GM13977 (cell line): Measurements from ENCODE around the gene OSBPL8.

Source experiments
- DNase-seq: peaks from one replicate; pipeline ENCODE4 v3.0.0; 2012; ENCODE audit warnings: low spot score
- in situ Hi-C: fragments of 300-500 bp; cut with MboI; formaldehyde crosslinking; loops from one replicate; pipeline ENCODE4 v1.12.0; 2022; ENCODE audit warnings: low sequenced_read_pairs, low pct_unique_long_range_greater_than_20kb, mixed read lengths, inconsistent platforms; ENCODE audit not compliant: unreplicated experiment
- TF ChIP-seq, protein P1 (sequence below): IDR thresholded peaks from 2 replicates; pipeline ENCODE4 v1.5.1; 2012; ENCODE audit warnings: mild to moderate bottlenecking, control low read depth; ENCODE audit not compliant: insufficient read depth; ENCODE audit errors: extremely low read depth, missing control alignments

OSBPL8 gene

DNA sequence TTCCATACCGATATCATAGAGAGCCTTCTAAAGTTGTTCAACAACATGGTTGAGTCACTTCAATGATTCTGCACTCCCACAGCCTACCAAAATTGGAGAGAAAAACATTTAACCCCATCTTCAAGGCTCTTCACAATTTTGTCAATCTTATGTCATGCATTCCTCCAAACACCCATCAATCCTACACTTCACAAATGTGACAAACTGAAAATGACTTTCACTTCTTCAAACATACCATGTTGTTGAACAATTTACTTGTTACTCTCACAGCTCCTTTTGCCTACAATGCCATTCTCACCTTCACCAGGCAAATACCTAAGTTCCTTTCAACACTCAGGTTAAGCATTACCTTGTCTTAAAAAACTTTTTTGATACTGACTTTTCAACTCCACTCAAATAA lies 88.0 kb downstream of the OSBPL8 start:
- DNase-seq, result no peak
- TF ChIP-seq, protein P1, sequence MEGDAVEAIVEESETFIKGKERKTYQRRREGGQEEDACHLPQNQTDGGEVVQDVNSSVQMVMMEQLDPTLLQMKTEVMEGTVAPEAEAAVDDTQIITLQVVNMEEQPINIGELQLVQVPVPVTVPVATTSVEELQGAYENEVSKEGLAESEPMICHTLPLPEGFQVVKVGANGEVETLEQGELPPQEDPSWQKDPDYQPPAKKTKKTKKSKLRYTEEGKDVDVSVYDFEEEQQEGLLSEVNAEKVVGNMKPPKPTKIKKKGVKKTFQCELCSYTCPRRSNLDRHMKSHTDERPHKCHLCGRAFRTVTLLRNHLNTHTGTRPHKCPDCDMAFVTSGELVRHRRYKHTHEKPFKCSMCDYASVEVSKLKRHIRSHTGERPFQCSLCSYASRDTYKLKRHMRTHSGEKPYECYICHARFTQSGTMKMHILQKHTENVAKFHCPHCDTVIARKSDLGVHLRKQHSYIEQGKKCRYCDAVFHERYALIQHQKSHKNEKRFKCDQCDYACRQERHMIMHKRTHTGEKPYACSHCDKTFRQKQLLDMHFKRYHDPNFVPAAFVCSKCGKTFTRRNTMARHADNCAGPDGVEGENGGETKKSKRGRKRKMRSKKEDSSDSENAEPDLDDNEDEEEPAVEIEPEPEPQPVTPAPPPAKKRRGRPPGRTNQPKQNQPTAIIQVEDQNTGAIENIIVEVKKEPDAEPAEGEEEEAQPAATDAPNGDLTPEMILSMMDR, result no peak
- in situ Hi-C loops, result loop anchor here (25.0 kb wide), 2 partner anchors 384 to 959 kb away; partner anchors contain the start of genes KRR1 and NAP1L1

DNA sequence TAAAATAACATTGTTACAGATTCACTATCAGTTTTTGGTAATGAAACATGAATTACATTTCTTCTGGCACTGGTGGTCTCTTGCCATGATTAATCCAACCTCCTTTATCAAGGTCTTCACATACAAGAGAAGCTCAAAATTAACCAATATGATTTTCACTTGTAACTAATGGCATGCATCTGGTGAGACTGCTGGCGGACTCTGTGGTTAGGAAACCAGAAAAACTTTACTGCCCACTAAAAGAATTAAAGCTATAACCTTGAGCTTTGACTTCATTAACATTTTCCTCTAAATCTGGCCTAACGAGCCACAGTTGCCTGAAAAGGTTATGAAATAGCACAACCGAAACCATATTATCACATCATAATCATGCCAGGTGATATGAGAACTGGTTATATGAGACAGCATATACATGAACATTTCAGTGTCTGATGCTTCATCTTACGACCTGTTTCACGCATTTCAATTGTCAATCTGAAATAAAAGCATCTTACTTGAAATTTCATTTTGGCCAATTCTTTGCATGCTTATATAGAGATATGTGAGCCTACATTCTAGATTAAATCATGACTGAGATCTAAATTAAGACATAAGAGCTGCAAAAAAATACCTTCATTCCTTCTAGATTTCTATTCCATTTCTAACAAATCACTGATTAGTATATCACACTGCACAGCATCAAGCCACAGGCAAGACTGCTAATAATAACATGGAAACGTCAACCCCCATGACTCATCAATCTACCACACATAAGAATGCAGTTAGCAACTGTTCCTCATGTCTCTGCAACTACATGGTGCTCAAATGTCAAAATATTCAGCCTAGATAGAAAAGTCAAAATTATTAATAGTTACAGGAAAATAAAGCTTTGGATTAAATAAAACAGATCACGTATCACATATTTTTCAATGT lies 89.3 kb downstream of the OSBPL8 start:
- DNase-seq, result peak; percentile 20
- in situ Hi-C loops, result loop anchor here (25.0 kb wide), 2 partner anchors 383 to 958 kb away; partner anchors contain the start of genes KRR1 and NAP1L1
- TF ChIP-seq, protein P1, result no peak

DNA sequence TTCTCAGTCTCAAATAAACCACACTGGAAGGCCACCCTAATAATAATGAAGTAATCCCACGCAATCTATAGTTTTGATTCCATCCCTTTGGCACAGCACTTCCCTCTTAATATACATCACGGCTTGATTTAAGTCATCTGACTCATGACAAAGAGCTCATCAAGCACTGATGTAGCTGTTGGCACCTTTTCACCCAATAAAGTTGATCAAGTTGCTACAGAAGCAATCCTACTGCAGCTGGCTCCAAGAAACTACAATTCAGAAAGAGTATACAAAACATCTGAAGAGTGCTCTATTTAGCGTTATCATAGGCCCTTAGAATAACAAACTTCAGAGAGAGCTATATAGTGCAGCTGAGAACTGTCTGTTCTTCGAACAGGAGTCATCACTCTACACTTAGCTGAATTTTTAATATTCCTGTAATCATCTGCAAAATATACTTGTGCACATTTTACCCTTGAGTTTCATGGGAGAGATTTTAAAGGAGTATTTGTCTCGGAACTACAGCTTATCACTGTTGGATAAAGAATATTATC lies 94.9 kb downstream of the OSBPL8 start:
- in situ Hi-C loops, result loop anchor here (25.0 kb wide), 2 partner anchors 377 to 952 kb away; partner anchors contain the start of genes KRR1 and NAP1L1
- DNase-seq, result no peak
- TF ChIP-seq, protein P1, result no peak

DNA sequence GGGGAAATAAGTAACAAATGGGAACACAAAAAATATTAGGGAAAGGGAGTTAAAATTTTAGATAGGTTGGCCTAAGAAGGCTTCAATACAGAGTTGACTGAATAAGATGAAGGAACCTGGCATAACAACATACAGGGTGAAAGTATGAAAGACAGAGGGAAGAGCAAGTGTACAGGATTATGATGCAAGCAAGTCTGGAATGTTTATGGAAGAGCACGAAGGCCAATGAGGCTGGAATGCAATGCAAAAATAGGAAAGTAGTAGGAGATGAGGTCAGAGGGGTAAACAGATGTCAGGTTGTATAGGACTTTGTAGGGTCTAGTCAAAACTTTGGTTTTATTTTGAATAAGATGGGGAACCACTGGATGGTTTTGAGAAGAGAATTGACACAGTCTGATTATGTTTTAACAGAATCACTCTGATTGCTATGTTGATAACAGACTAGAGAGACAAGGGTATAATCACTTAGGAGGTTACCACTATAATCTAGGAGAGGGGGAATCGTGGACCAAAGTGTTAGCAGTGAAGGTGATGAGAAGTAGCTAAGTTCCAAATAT lies 96.8 kb downstream of the OSBPL8 start:
- in situ Hi-C loops, result loop anchor here (25.0 kb wide), 2 partner anchors 375 to 950 kb away; partner anchors contain the start of genes KRR1 and NAP1L1
- TF ChIP-seq, protein P1, result no peak

DNA sequence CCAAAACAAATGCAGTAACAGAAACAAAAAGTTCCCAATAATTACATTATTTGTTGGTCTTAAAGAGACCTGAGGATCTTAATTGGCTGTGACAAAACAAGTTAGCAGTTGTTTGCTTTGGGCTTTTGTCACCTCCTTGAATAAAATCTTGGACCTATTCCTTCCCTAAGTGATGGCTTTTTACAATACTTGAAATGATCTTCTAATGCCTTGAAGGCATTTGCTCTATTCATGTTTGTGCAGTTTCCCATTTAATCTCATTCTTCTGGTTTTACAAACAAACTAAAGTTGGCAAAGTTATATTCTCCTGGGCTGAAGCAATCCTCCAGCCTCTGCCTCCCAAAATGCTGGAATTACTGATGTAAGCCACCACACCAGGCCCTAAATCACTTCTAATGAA lies 98.8 kb downstream of the OSBPL8 start:
- in situ Hi-C loops, result loop anchor here (25.0 kb wide), 2 partner anchors 374 to 949 kb away; partner anchors contain the start of genes KRR1 and NAP1L1
- DNase-seq, result no peak
- TF ChIP-seq, protein P1, result no peak

More for the DNA sequence above, 96.8 kb downstream of the OSBPL8 start:
- DNase-seq, result no peak

DNA sequence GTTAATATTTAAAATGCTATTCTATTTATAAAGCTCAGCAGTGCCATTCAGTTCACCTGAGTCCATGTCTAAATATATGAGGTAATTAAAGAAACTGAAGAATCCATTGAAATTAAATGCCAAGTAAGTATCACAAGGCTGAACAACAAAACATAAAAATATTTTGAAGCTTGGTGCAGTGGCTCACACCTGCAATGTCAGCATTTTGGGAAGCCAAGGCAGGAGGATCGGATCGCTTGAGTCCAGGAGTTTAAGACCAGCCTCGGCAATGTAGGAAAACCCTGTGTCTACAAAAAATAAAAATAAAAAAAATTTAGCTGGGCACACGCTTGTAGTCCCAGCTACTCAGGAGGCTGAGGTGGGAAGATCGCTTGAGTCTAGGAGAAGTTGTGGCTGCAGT lies 101.8 kb downstream of the OSBPL8 start:
- in situ Hi-C loops, result loop anchor here (25.0 kb wide), 2 partner anchors 371 to 946 kb away; partner anchors contain the start of genes KRR1 and NAP1L1
- TF ChIP-seq, protein P1, result no peak

More for the DNA sequence above, 101.8 kb downstream of the OSBPL8 start:
- DNase-seq, result no peak
